Skeletal muscle cell (primary cell): ENCODE measurements around the gene RHBDF2.

ENCODE experiments used
- DNase-seq: peaks from one replicate; pipeline ENCODE4 v3.0.0-alpha.2; 2010; ENCODE audit warnings: low read depth
- H3K4me3 ChIP-seq: 2 replicates; pipeline ENCODE4 v1.5.1; 2011; ENCODE audit warnings: low read depth, mild to moderate bottlenecking, control low read depth, low read length, moderate library complexity

RHBDF2 gene

GRCh38 chr17:76501018-76501826, at the start of gene RHBDF2:
TSS of gene RHBDF2 (minus strand) at chr17:76501423. CDS start at chr17:76481524, 19,899 bp downstream.
- H3K4me3 ChIP-seq = peak within 1 kb of the TSS; percentile 58
- DNase-seq = no peak

GRCh38 chr17:76549539-76549938, 48.3 kb upstream of the RHBDF2 start:
- DNase-seq = no peak
- no peak overlapping the region for H3K4me3 ChIP-seq

GRCh38 chr17:76549215-76549518, 47.9 kb upstream of the RHBDF2 start:
- H3K4me3 ChIP-seq = no peak overlapping the region

GRCh38 chr17:76548378-76549214, 47.4 kb upstream of the RHBDF2 start:
- DNase-seq = no peak
- no peak overlapping the region for H3K4me3 ChIP-seq

More at GRCh38 chr17:76549215-76549518, 47.9 kb upstream of the RHBDF2 start:
- DNase-seq = no peak

- DNase-seq = no peak
- no peak overlapping the region for H3K4me3 ChIP-seq
These were observed 46.5 kb upstream of the RHBDF2 start for GRCh38 chr17:76547642-76548202.

GRCh38 chr17:76547183-76547641, 46.0 kb upstream of the RHBDF2 start:
- DNase-seq = peak; percentile 49
- H3K4me3 ChIP-seq = no peak overlapping the region

GRCh38 chr17:76546556-76547182, 45.4 kb upstream of the RHBDF2 start:
- DNase-seq = peak; percentile 88
- no peak overlapping the region for H3K4me3 ChIP-seq

GRCh38 chr17:76545918-76546555, 44.8 kb upstream of the RHBDF2 start:
- no peak overlapping the region for H3K4me3 ChIP-seq
- DNase-seq = no peak

GRCh38 chr17:76544546-76545365, 43.5 kb upstream of the RHBDF2 start:
- H3K4me3 ChIP-seq = no peak overlapping the region
- no peak for DNase-seq

GRCh38 chr17:76543826-76544545, 42.8 kb upstream of the RHBDF2 start:
- H3K4me3 ChIP-seq = no peak overlapping the region
- DNase-seq = no peak

GRCh38 chr17:76543482-76543825, 42.2 kb upstream of the RHBDF2 start:
- no peak for DNase-seq
- no peak overlapping the region for H3K4me3 ChIP-seq

- no peak overlapping the region for H3K4me3 ChIP-seq
- no peak for DNase-seq
These were observed 41.8 kb upstream of the RHBDF2 start for GRCh38 chr17:76542984-76543383.

GRCh38 chr17:76542566-76542971, 41.3 kb upstream of the RHBDF2 start:
- DNase-seq = no peak
- H3K4me3 ChIP-seq = no peak overlapping the region

GRCh38 chr17:76541739-76542454, 40.7 kb upstream of the RHBDF2 start:
- no peak for DNase-seq
- H3K4me3 ChIP-seq = no peak overlapping the region

- DNase-seq = peak; percentile 84
These were observed 39.4 kb upstream of the RHBDF2 start for GRCh38 chr17:76540381-76541300.

GRCh38 chr17:76539631-76540271, 38.5 kb upstream of the RHBDF2 start, which contains the start of gene PRCD:
TSS of gene PRCD (plus strand) at chr17:76540044. CDS start at chr17:76540142, 98 bp downstream.
- no peak for DNase-seq
- H3K4me3 ChIP-seq = peak within 1 kb of the TSS; percentile 32

More at GRCh38 chr17:76540381-76541300, 39.4 kb upstream of the RHBDF2 start:
- H3K4me3 ChIP-seq = peak overlapping the region; percentile 32
